HG03442 (cell line): ENCODE measurements around the gene PDE1C.

ENCODE experiments used
- ATAC-seq: cut with Tn5 transposase; IDR thresholded peaks from one replicate; pipeline ENCODE4 v1.9.1; 2021; ENCODE audit warnings: mild to moderate bottlenecking, moderate library complexity; ENCODE audit not compliant: unreplicated experiment

PDE1C gene

DNA sequence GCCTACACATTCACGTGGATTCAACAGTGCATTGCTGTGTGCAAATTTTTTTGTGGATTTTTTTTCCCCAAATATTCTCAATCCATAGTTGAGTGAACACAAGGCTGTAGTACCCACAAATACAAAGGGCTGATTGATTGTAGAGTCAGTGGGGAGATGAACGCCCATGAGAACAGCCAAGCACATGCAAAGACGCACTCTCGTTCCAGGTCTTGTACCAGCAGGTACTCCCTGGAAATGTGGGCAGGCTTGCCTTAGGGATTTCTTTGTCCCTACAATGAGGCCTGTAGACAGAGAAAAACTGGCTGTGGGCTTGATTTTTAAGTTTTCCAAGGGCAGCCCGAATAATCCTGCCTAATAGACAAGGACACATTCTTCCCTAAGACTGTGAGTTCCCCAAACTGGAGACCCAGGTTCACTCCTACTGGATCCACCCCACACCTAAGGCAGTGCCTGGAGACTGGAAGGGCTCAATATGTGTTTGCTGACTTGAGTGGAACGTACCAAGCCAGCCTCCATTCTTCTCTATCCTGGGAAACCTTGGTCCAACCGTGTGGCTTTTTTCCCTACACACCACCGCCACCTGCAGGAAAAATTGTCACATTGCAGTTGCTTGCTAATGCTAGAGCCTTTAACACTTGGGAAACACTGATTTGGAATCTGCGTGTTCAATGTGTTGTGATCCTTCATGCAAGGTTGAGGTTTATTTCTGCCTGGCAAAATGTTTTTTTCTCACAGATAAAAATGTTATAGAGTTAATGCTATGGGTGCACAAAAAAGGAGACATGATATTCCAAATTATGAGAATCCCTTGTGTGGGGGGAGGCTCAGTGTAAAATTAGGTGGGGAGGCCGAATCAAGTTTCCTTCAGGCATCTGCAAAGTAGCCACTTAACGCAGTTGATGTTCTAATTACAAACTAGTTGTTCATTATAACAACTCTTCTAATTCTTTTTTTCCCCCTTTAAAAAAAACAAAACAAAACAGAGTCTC lies 333.9 kb downstream of the PDE1C start:
- ATAC-seq: peak; percentile 61

DNA sequence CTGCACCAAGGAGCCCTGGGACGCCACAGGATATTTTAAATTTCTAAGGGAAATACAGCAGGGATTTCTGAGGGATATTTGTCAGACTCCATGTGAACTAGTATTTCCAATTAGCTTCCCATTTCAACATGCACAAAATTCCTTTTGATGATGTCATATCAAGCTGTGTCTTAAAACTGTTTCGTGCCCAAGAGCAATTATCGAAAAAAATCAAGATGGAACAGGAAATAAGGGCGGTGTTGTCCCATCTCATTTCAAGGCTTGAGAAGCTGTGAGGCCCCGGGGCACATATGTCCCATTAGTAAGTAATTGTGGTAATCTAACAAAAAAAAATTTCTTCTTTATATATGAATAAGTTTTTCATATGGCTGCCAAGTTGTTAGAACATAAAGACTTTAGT lies 335.8 kb downstream of the PDE1C start:
- ATAC-seq: no peak

DNA sequence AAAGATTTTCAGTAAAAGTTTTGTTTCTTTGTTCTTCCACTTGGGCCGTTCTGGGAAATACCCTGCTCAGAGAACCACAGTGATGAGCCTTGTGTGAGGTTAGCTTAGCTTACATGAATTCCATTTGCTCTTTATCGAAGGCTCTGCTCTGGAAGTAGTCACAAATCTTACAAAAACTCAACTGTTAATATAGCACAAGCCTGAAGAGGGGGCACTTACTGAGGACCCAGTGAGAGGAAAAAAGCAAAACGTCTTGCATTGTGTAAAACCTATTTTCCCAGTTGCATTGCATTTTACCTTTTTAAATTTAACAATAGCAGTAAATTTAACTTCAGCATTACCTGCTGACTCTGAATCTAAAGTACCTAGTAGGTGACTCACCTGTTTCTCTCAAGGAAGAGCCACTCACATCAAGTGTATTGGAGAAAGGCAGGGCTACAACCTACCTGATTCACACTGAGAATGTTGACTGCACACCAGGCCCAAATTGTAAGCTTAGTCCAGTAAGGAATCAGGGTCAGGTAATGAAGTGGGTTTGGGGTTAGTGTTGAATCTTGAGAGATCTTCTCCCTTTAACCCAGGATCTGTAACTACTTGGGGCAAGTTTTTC lies 340.9 kb downstream of the PDE1C start:
- ATAC-seq: no peak

DNA sequence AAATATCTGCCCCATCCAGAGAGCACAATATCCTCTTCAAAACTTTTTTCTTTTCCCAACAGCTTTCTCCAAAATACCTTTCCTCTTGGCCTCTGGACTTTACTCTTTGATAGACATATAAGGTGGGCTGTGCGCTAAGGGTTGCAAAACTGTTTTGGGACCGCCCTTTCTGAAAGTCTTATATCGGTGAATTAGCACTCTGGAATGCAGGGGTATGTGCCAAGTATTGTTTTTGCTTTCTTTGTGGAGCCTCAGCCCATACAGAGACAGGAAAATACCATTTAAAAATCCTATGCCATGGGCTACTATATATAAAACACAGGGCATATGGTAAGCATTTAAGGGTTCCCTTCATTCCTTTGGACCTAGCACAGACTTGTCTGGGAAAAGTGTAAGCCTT lies 345.5 kb downstream of the PDE1C start:
- ATAC-seq: no peak

DNA sequence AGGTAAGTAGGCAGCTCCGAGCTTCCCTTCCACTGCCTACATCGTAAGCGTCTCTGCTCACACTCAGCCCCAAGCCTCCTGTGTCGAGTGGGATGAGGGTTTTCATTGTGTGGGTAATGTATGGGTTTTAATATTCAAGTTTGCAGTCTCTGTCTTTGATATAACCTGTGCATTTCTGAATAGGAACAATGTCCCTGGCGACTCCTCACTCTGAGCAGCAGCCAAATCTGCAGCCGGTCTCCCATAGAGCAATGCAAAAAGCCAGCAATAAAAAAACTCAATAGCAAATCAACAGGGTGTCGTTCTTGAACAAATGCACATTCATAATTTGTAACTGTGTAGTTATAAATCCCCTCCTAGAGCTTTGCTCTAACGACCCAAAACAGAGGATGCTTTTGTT lies 349.8 kb downstream of the PDE1C start:
- ATAC-seq: no peak

DNA sequence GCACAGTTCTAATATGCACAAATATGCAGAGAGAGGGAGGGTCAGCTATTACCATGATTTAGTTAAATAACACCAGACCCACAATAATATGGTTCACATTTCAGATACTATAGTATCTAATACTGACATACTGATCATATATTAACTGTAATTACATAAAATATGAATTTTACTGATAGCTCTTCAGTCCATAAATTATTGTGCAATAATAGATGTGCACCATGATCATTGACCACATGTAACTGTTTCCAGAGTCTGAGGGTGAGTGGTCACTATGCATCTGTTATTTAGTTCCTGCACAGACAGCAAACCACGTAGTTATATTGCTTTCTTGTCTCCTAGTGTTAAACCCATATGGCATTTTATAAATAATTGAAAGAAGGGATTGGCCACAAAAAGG lies 353.9 kb downstream of the PDE1C start:
- ATAC-seq: no peak

DNA sequence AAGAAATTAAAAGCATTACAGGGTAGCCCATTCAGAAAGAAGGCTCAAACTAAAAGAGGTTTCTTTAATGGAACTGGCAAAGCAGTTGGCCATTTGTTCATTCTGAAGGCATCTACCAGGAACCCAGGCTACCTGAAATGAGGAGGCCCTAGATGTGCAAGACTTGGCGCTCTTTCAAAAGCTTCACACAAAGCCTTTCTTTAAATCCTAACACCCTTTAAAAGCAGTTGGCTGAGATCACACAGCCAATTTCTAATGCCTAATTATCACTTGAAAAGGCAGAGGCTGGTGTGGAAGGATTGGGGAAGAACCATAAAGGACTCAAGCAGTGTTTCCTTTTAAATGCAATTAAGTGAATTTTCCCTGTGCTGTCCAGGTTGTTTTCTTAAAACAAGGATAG lies 360.0 kb downstream of the PDE1C start:
- no peak for ATAC-seq

DNA sequence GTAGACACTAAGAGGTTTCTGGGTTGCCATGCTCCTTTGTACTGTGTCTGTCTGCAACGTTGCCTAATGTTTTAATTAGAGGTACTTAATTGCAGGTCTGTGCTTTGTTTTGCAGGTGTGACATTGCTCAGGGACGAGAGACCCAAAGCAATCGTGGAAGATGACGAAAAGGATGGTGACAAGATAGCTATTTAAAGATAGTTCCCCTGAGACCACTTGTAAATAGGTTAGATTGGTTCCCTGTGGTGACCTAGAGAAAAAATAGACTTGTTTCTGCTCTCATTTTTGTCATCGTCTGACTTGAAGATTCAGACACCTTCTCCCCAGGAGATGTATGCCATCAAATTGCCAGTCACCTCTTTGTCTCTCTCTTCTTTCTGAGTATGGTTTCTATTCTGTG lies 363.1 kb downstream of the PDE1C start:
- no peak for ATAC-seq

DNA sequence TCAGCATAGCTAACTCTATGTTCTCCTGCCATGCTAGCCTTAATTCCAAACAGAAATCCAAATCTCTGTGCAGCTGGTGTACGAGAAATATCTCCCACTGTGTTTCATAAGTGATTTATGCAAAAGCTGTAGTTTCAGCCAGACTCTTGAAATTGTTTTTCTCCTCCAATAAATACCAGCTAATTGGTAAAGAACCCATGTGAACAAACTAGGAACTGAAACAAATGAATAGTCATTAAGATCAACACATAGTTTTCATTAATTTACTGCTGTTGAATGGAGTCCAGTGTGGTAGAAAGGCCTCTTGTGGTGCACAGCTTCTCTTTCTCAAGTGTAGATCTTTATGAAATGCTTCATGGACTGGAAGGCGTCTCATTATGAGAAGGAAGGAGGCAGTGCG lies 364.8 kb downstream of the PDE1C start:
- peak; percentile 45 for ATAC-seq

DNA sequence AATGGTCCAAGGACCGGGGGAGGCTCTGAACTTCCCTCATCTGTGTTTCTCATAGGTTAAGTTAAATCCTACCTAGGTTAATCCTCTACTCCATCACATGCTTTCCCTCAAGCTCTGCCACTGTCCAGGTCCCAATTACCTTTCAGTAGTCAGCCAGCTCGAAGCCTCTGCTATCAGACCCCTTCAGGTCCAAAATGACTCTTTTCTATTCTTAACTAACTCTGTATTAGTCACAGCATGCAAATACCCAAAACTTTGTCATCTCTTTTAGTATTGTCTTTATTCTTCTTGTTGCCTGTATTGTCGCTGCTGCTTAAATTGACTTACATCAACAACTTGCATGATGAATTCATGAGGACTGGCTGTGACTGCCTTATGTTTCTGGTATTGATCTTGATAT lies 367.9 kb downstream of the PDE1C start:
- peak; percentile 58 for ATAC-seq
